ENCODE measurements around the gene ADGRL4.

Gene ADGRL4

GRCh38 chr1:78949227-78949626 is 57.3 kb downstream of the ADGRL4 start:
- H3K36me3 ChIP-seq (ENCODE audit: control insufficient read depth, insufficient read depth, low read length) = no peaks in the 10 kb centered on the region
- H3K4me1 ChIP-seq (ENCODE audit: control insufficient read depth, insufficient read depth, low read length) = no peaks in the 10 kb centered on the region
- H3K4me3 ChIP-seq (ENCODE audit: insufficient read depth, low read depth, low read length) = no peak overlapping the region
- WGBS, 2 experiments = 83 to 100% methylated on average over 1 of the region's 2 CpGs
- H3K9me3 ChIP-seq (ENCODE audit: control insufficient read depth, low read length) = no peaks in the 10 kb centered on the region
- H3K27ac ChIP-seq (ENCODE audit: insufficient read depth, low read depth, low read length, poor library complexity, severe bottlenecking) = no peak overlapping the region
- no peaks in the 10 kb centered on the region for H3K27me3 ChIP-seq (ENCODE audit: control insufficient read depth, insufficient read depth, low read length, poor library complexity, severe bottlenecking)

GRCh38 chr1:78919150-78919549 is 87.4 kb downstream of the ADGRL4 start:
- Histone ChIP-seq H3K4me1 (ENCODE audit: control insufficient read depth, insufficient read depth, low read length) (no peaks in the 10 kb centered on the region), H3K4me3 (ENCODE audit: insufficient read depth, low read depth, low read length) (no peak overlapping the region), H3K36me3 (ENCODE audit: control insufficient read depth, insufficient read depth, low read length) (no peaks in the 10 kb centered on the region), H3K27ac (ENCODE audit: insufficient read depth, low read depth, low read length, poor library complexity, severe bottlenecking) (no peak overlapping the region), H3K9me3 (ENCODE audit: control insufficient read depth, low read length) (no peaks in the 10 kb centered on the region), H3K27me3 (ENCODE audit: control insufficient read depth, insufficient read depth, low read length, poor library complexity, severe bottlenecking) (no peaks in the 10 kb centered on the region)
- WGBS, 2 experiments = 58 to 59% methylated on average over 3 of the region's 3 CpGs

- WGBS, 2 experiments = 96% methylated on average over 2 of the region's 2 CpGs; no CpG with 5 or more reads in 1 of the 2 experiments
- H3K27ac ChIP-seq (ENCODE audit: insufficient read depth, low read depth, low read length, poor library complexity, severe bottlenecking) = no peak overlapping the region
- no peak overlapping the region for H3K4me3 ChIP-seq (ENCODE audit: insufficient read depth, low read depth, low read length)
- H3K36me3 ChIP-seq (ENCODE audit: control insufficient read depth, insufficient read depth, low read length) = no peaks in the 10 kb centered on the region
- H3K4me1 ChIP-seq (ENCODE audit: control insufficient read depth, insufficient read depth, low read length) = no peaks in the 10 kb centered on the region
- no peaks in the 10 kb centered on the region for H3K9me3 ChIP-seq (ENCODE audit: control insufficient read depth, low read length)
- no peaks in the 10 kb centered on the region for H3K27me3 ChIP-seq (ENCODE audit: control insufficient read depth, insufficient read depth, low read length, poor library complexity, severe bottlenecking)
Observed at GRCh38 chr1:78918157-78918556, 88.4 kb downstream of the ADGRL4 start.

- no peak overlapping the region for H3K4me3 ChIP-seq (ENCODE audit: insufficient read depth, low read depth, low read length)
- WGBS, 2 experiments = 96 to 97% methylated on average over 3 of the region's 3 CpGs
- H3K9me3 ChIP-seq (ENCODE audit: control insufficient read depth, low read length) = no peaks in the 10 kb centered on the region
- H3K27me3 ChIP-seq (ENCODE audit: control insufficient read depth, insufficient read depth, low read length, poor library complexity, severe bottlenecking) = no peaks in the 10 kb centered on the region
- H3K4me1 ChIP-seq (ENCODE audit: control insufficient read depth, insufficient read depth, low read length) = no peaks in the 10 kb centered on the region
- no peaks in the 10 kb centered on the region for H3K36me3 ChIP-seq (ENCODE audit: control insufficient read depth, insufficient read depth, low read length)
- H3K27ac ChIP-seq (ENCODE audit: insufficient read depth, low read depth, low read length, poor library complexity, severe bottlenecking) = no peak overlapping the region
Observed at GRCh38 chr1:78916986-78917385, 89.5 kb downstream of the ADGRL4 start.

GRCh38 chr1:78913950-78914349 is 92.6 kb downstream of the ADGRL4 start:
- Histone ChIP-seq H3K36me3 (ENCODE audit: control insufficient read depth, insufficient read depth, low read length) (no peaks in the 10 kb centered on the region), H3K4me3 (ENCODE audit: insufficient read depth, low read depth, low read length) (no peak overlapping the region), H3K9me3 (ENCODE audit: control insufficient read depth, low read length) (no peaks in the 10 kb centered on the region), H3K4me1 (ENCODE audit: control insufficient read depth, insufficient read depth, low read length) (no peaks in the 10 kb centered on the region), H3K27ac (ENCODE audit: insufficient read depth, low read depth, low read length, poor library complexity, severe bottlenecking) (no peak overlapping the region), H3K27me3 (ENCODE audit: control insufficient read depth, insufficient read depth, low read length, poor library complexity, severe bottlenecking) (no peaks in the 10 kb centered on the region)
- WGBS, 2 experiments = 95 to 100% methylated on average over 1 to 2 of the region's 2 CpGs

- Histone ChIP-seq H3K4me1 (ENCODE audit: control insufficient read depth, insufficient read depth, low read length) (no peaks in the 10 kb centered on the region), H3K9me3 (ENCODE audit: control insufficient read depth, low read length) (no peaks in the 10 kb centered on the region), H3K4me3 (ENCODE audit: insufficient read depth, low read depth, low read length) (no peak overlapping the region), H3K36me3 (ENCODE audit: control insufficient read depth, insufficient read depth, low read length) (no peaks in the 10 kb centered on the region), H3K27me3 (ENCODE audit: control insufficient read depth, insufficient read depth, low read length, poor library complexity, severe bottlenecking) (no peaks in the 10 kb centered on the region), H3K27ac (ENCODE audit: insufficient read depth, low read depth, low read length, poor library complexity, severe bottlenecking) (no peak overlapping the region)
- 81 to 100% methylated on average over 3 of the region's 3 CpGs for WGBS, 2 experiments
Observed at GRCh38 chr1:78911956-78912880, 94.3 kb downstream of the ADGRL4 start.

- WGBS, 2 experiments = 86% methylated on average over 1 of the region's 1 CpG; no CpG with 5 or more reads in 1 of the 2 experiments
- no peaks in the 10 kb centered on the region for H3K4me1 ChIP-seq (ENCODE audit: control insufficient read depth, insufficient read depth, low read length)
- H3K9me3 ChIP-seq (ENCODE audit: control insufficient read depth, low read length) = no peaks in the 10 kb centered on the region
- no peaks in the 10 kb centered on the region for H3K27me3 ChIP-seq (ENCODE audit: control insufficient read depth, insufficient read depth, low read length, poor library complexity, severe bottlenecking)
- H3K4me3 ChIP-seq (ENCODE audit: insufficient read depth, low read depth, low read length) = no peak overlapping the region
- H3K27ac ChIP-seq (ENCODE audit: insufficient read depth, low read depth, low read length, poor library complexity, severe bottlenecking) = no peak overlapping the region
- no peaks in the 10 kb centered on the region for H3K36me3 ChIP-seq (ENCODE audit: control insufficient read depth, insufficient read depth, low read length)
Observed at GRCh38 chr1:78902641-78903040, 103.9 kb downstream of the ADGRL4 start.

- WGBS, 2 experiments = no CpG with 5 or more reads among the region's 2 CpGs
- no peak overlapping the region for H3K4me3 ChIP-seq (ENCODE audit: insufficient read depth, low read depth, low read length)
- H3K4me1 ChIP-seq (ENCODE audit: control insufficient read depth, insufficient read depth, low read length) = no peaks in the 10 kb centered on the region
- no peaks in the 10 kb centered on the region for H3K36me3 ChIP-seq (ENCODE audit: control insufficient read depth, insufficient read depth, low read length)
- H3K27ac ChIP-seq (ENCODE audit: insufficient read depth, low read depth, low read length, poor library complexity, severe bottlenecking) = no peak overlapping the region
- H3K27me3 ChIP-seq (ENCODE audit: control insufficient read depth, insufficient read depth, low read length, poor library complexity, severe bottlenecking) = no peaks in the 10 kb centered on the region
- no peaks in the 10 kb centered on the region for H3K9me3 ChIP-seq (ENCODE audit: control insufficient read depth, low read length)
Observed at GRCh38 chr1:78894811-78895210, 111.7 kb downstream of the ADGRL4 start.

- Histone ChIP-seq H3K27me3 (ENCODE audit: control insufficient read depth, insufficient read depth, low read length, poor library complexity, severe bottlenecking) (no peaks in the 10 kb centered on the region), H3K36me3 (ENCODE audit: control insufficient read depth, insufficient read depth, low read length) (no peaks in the 10 kb centered on the region), H3K27ac (ENCODE audit: insufficient read depth, low read depth, low read length, poor library complexity, severe bottlenecking) (no peak overlapping the region), H3K9me3 (ENCODE audit: control insufficient read depth, low read length) (no peaks in the 10 kb centered on the region), H3K4me3 (ENCODE audit: insufficient read depth, low read depth, low read length) (no peak overlapping the region), H3K4me1 (ENCODE audit: control insufficient read depth, insufficient read depth, low read length) (no peaks in the 10 kb centered on the region)
- WGBS, 2 experiments = 80 to 90% methylated on average over 2 of the region's 3 CpGs
Observed at GRCh38 chr1:78892260-78892840, 114.2 kb downstream of the ADGRL4 start.

GRCh38 chr1:78887458-78887857 is 119.1 kb downstream of the ADGRL4 start:
- peaks cover 13% of the 10 kb centered on the region for H3K4me1 ChIP-seq (ENCODE audit: control insufficient read depth, insufficient read depth, low read length)
- no CpG with 5 or more reads among the region's 2 CpGs for WGBS, 2 experiments
- no peaks in the 10 kb centered on the region for H3K9me3 ChIP-seq (ENCODE audit: control insufficient read depth, low read length)
- H3K27me3 ChIP-seq (ENCODE audit: control insufficient read depth, insufficient read depth, low read length, poor library complexity, severe bottlenecking) = no peaks in the 10 kb centered on the region
- H3K27ac ChIP-seq (ENCODE audit: insufficient read depth, low read depth, low read length, poor library complexity, severe bottlenecking) = no peak overlapping the region
- no peaks in the 10 kb centered on the region for H3K36me3 ChIP-seq (ENCODE audit: control insufficient read depth, insufficient read depth, low read length)
- no peak overlapping the region for H3K4me3 ChIP-seq (ENCODE audit: insufficient read depth, low read depth, low read length)

All from ectodermal cell (in vitro differentiated cells).